Neural progenitor cell (in vitro differentiated cells): ENCODE data around the gene PRPF4. TPM values are rescaled to one million over a fixed set of nuclear protein-coding genes. Genes with fewer than 3 reads are reported as not detected.

Source experiments
- DNase-seq: peaks from one replicate; pipeline ENCODE4 v3.0.0-alpha.2; 2016; ENCODE audit warnings: low spot score
- H2AFZ ChIP-seq: fragments of 200-600 bp; sonication (generic); replicated peaks from 2 replicates; pipeline ENCODE4 v1.6.1; 2016; ENCODE audit warnings: antibody characterized with exemption
- H3F3A ChIP-seq: fragments of 200-600 bp; sonication (generic); 2 replicates; pipeline ENCODE4 v1.6.1; 2016; ENCODE audit warnings: antibody characterized with exemption, low read depth
- H3K27ac ChIP-seq: fragments of 200-600 bp; sonication (generic); 2 replicates; pipeline ENCODE4 v1.5.1; 2016; ENCODE audit warnings: mild to moderate bottlenecking
- H3K27me3 ChIP-seq: fragments of 200-600 bp; sonication (generic); 2 replicates; pipeline ENCODE4 v1.6.1; 2016; ENCODE audit warnings: mild to moderate bottlenecking, moderate library complexity
- H3K36me3 ChIP-seq: fragments of 200-600 bp; sonication (generic); 2 replicates; pipeline ENCODE4 v1.5.1; 2016
- H3K4me1 ChIP-seq: fragments of 200-600 bp; sonication (generic); 2 replicates; pipeline ENCODE4 v1.6.1; 2016; ENCODE audit warnings: mixed run types
- H3K4me2 ChIP-seq: fragments of 200-600 bp; sonication (generic); 2 replicates; pipeline ENCODE4 v1.6.1; 2016
- H3K4me3 ChIP-seq: fragments of 200-600 bp; sonication (generic); 2 replicates; pipeline ENCODE4 v1.5.1; 2016
- H3K79me2 ChIP-seq: fragments of 200-600 bp; sonication (generic); 2 replicates; pipeline ENCODE4 v1.6.1; 2016; ENCODE audit warnings: low read depth
- H3K9ac ChIP-seq: fragments of 200-600 bp; sonication (generic); 2 replicates; pipeline ENCODE4 v1.6.1; 2016
- H3K9me3 ChIP-seq: fragments of 200-600 bp; sonication (generic); 2 replicates; pipeline ENCODE4 v1.5.1; 2016; ENCODE audit warnings: low read depth
- H4K20me1 ChIP-seq: fragments of 200-600 bp; sonication (generic); 2 replicates; pipeline ENCODE4 v1.6.1; 2016; ENCODE audit warnings: low read depth
- H3K27ac Mint-ChIP-seq: 3 replicates; pipeline ENCODE4 v1.8.0; 2021; ENCODE audit warnings: mixed read lengths
- H3K27me3 Mint-ChIP-seq: 2 replicates; pipeline ENCODE4 v1.8.0; 2022; ENCODE audit warnings: low read depth, mild to moderate bottlenecking, inconsistent platforms, moderate library complexity, mixed read lengths; ENCODE audit not compliant: insufficient read depth
- H3K36me3 Mint-ChIP-seq: 3 replicates; pipeline ENCODE4 v1.8.0; 2021; ENCODE audit warnings: mixed read lengths
- H3K4me1 Mint-ChIP-seq: 3 replicates; pipeline ENCODE4 v1.8.0; 2021; ENCODE audit warnings: mixed read lengths
- H3K4me3 Mint-ChIP-seq: 3 replicates; pipeline ENCODE4 v1.8.0; 2021; ENCODE audit warnings: mild to moderate bottlenecking, moderate library complexity, mixed read lengths
- H3K9me3 Mint-ChIP-seq: 3 replicates; pipeline ENCODE4 v1.8.0; 2020; ENCODE audit warnings: mixed read lengths
- EZH2 ChIP-seq: fragments of 200-600 bp; sonication (generic); IDR thresholded peaks from 2 replicates; pipeline ENCODE4 v1.6.1; 2017; ENCODE audit warnings: antibody characterized with exemption, mild to moderate bottlenecking, moderate library complexity
- EZH2phosphoT487 ChIP-seq: fragments of 200-600 bp; sonication (generic); IDR thresholded peaks from 2 replicates; pipeline ENCODE4 v1.6.1; 2017; ENCODE audit warnings: antibody characterized with exemption
- total RNA-seq: library from RNA; depleted of rRNA; stranded (reverse); fragments of >200 nt; gene quantifications from 2 replicates; pipeline ENCODE4 v1.2.3, GENCODE V29; 2015; ENCODE audit warnings: low replicate concordance
- TF ChIP-seq, protein P1 (sequence below): fragments of 200-600 bp; sonication (generic); IDR thresholded peaks from 2 replicates; pipeline ENCODE4 v1.5.1; 2017; ENCODE audit warnings: antibody characterized with exemption, mild to moderate bottlenecking

The PRPF4 gene
- total RNA-seq, 1 donor from 2014 or later, result 28.2 TPM

DNA sequence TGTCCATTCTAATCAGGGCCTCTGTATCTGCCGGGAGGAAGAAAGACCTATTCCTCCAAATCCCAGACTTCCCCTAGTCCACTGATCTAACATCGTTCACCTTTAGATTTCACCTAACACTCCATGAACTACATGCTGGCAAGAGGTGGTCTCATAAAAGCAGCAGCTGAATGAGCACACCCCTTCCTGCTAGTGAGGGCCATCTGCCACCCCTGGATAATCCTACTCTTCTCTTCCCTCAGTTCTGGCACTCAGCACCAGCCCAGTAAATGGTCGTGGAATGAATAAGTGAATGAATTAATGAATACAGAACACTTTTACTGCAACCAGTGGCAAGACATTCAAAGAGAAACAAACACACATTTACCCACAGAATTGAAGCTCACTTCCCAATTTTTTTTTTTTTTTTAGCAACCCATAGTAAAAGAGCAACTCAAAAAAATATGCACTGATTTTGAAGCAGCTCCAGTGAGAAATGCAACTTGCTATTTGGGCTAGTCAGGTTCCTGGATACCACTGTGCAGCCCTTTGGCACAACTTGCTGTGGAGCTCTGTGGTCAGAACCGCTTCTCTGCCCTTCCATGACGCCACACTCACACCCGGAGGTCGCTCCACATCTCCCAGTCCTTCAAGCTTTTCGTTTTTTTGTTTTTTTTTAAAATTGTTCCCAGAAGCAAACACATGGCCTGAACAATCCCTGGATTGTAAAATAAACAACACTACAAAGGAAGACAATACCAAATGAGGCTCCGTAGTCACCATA lies 21.5 kb downstream of the PRPF4 start:
- Mint-ChIP-seq H3K27ac (no peak overlapping the region), H3K4me3 (no peak overlapping the region), H3K36me3 (no peaks in the 10 kb centered on the region), H3K9me3 (no peaks in the 10 kb centered on the region), H3K27me3 (no peaks in the 10 kb centered on the region), H3K4me1 (peaks cover 7% of the 10 kb centered on the region)
- TF ChIP-seq, protein P1, sequence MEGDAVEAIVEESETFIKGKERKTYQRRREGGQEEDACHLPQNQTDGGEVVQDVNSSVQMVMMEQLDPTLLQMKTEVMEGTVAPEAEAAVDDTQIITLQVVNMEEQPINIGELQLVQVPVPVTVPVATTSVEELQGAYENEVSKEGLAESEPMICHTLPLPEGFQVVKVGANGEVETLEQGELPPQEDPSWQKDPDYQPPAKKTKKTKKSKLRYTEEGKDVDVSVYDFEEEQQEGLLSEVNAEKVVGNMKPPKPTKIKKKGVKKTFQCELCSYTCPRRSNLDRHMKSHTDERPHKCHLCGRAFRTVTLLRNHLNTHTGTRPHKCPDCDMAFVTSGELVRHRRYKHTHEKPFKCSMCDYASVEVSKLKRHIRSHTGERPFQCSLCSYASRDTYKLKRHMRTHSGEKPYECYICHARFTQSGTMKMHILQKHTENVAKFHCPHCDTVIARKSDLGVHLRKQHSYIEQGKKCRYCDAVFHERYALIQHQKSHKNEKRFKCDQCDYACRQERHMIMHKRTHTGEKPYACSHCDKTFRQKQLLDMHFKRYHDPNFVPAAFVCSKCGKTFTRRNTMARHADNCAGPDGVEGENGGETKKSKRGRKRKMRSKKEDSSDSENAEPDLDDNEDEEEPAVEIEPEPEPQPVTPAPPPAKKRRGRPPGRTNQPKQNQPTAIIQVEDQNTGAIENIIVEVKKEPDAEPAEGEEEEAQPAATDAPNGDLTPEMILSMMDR, result no peak
- TF ChIP-seq EZH2phosphoT487 (no peak), EZH2 (no peak)
- no peak overlapping the region for H3K4me3 ChIP-seq
- no peaks in the 10 kb centered on the region for H3K9me3 ChIP-seq
- H3K36me3 ChIP-seq, result no peaks in the 10 kb centered on the region
- H3K27ac ChIP-seq, result no peak overlapping the region
- no peak for DNase-seq
- no peaks in the 10 kb centered on the region for H3K79me2 ChIP-seq
- H3K4me2 ChIP-seq, result no peak overlapping the region
- no peak overlapping the region for H2AFZ ChIP-seq
- no peaks in the 10 kb centered on the region for H3K27me3 ChIP-seq
- no peaks in the 10 kb centered on the region for H4K20me1 ChIP-seq
- no peak overlapping the region for H3K9ac ChIP-seq
- H3F3A ChIP-seq, result peaks cover 3% of the 10 kb centered on the region
- no peaks in the 10 kb centered on the region for H3K4me1 ChIP-seq

DNA sequence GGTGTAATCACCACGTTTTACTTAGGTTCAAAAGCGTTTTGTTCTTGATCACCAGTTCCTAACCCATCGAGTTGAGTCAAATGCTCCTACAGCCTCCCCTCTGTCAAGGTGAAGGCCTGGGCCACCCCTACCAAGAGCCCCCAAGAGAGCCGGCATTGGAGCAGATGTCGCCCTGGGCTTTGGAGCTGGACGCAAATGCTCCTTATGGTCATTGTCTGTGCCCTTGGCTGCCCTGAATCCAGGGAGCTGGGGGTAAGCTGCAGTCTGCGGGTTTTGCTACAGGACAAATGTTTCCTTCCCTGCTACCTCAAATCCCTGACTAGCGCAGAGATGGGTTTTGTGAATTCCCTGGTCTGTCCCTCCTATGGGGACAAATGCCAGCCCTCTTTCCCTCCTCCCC lies 22.9 kb downstream of the PRPF4 start:
- Histone ChIP-seq H3K4me1 (peaks cover 6% of the 10 kb centered on the region), H3K79me2 (no peaks in the 10 kb centered on the region), H3K36me3 (no peaks in the 10 kb centered on the region), H3K27ac (no peak overlapping the region), H3K9me3 (no peaks in the 10 kb centered on the region), H4K20me1 (no peaks in the 10 kb centered on the region), H3K27me3 (no peaks in the 10 kb centered on the region), H3F3A (peaks cover 9% of the 10 kb centered on the region), H2AFZ (no peak overlapping the region), H3K4me3 (no peak overlapping the region), H3K4me2 (no peak overlapping the region), H3K9ac (no peak overlapping the region)
- Mint-ChIP-seq H3K36me3 (no peaks in the 10 kb centered on the region), H3K4me1 (peaks cover 18% of the 10 kb centered on the region), H3K27me3 (no peaks in the 10 kb centered on the region), H3K9me3 (no peaks in the 10 kb centered on the region), H3K4me3 (no peak overlapping the region), H3K27ac (no peak overlapping the region)
- TF ChIP-seq, protein P1, result no peak
- TF ChIP-seq EZH2phosphoT487, result no peak
- no peak for TF ChIP-seq EZH2
- no peak for DNase-seq

DNA sequence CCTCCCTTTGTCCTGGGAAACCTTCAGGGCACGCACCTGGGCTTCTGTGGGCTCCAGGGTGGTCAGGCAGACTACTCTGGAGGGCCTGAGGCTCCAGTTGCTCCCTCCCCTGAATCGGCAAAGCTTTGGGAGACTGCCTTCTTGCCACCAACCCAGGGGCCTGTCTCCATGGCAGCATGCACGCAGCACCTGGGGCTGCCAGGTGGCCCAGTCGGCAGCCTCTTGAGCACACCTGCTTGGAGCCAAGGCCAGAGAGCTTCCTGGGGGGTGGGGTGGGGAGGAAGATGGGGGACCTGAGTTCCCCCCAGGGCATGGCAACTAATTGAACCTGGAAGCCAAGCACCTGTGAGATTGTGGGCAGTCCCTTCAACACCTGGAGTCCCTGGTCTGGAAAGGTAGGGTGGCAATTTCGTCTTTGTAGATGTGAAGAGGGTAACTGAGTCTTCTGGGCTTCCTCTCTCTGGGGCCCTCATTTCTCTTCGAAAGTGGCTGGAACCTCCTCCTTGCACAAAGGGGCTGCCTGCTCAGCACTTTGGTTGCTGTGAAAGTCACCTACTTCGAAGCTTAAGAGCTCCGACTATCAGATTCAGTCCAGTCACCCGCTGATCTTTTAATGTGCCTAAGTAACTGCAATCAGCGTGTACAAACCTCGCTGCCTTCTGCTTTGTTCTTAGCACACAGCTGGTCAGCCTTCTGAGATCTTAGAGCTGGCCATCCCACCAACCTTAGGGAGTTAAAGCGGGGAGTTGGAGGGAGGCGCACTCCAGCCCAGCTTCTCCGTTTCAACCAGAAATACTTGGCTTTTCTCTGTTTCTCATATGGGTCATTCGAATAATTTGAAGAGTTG lies 23.7 kb downstream of the PRPF4 start:
- Histone ChIP-seq H3K4me3 (no peak overlapping the region), H2AFZ (no peak overlapping the region), H4K20me1 (no peaks in the 10 kb centered on the region), H3K27ac (no peak overlapping the region), H3K9me3 (no peaks in the 10 kb centered on the region), H3F3A (peaks cover 11% of the 10 kb centered on the region), H3K4me2 (no peak overlapping the region), H3K27me3 (no peaks in the 10 kb centered on the region), H3K79me2 (no peaks in the 10 kb centered on the region), H3K4me1 (peaks cover 7% of the 10 kb centered on the region), H3K9ac (no peak overlapping the region), H3K36me3 (no peaks in the 10 kb centered on the region)
- no peaks in the 10 kb centered on the region for H3K9me3 Mint-ChIP-seq
- no peak overlapping the region for H3K27ac Mint-ChIP-seq
- peaks cover 20% of the 10 kb centered on the region for H3K4me1 Mint-ChIP-seq
- H3K27me3 Mint-ChIP-seq, result no peaks in the 10 kb centered on the region
- DNase-seq, result no peak
- no peaks in the 10 kb centered on the region for H3K36me3 Mint-ChIP-seq
- H3K4me3 Mint-ChIP-seq, result no peak overlapping the region
- TF ChIP-seq EZH2 (no peak), EZH2phosphoT487 (no peak)
- TF ChIP-seq, protein P1, result no peak
